SK-N-MC (cell line): ENCODE data around the gene MKX.

ENCODE experiments used
- EZH2 ChIP-seq: fragments of 200-600 bp; sonication (generic); IDR thresholded peaks from one replicate; pipeline ENCODE4 v1.6.1; 2017; ENCODE audit warnings: antibody characterized with exemption
- POLR2AphosphoS5 ChIP-seq: IDR thresholded peaks from 2 replicates; pipeline ENCODE4 v1.6.1; 2012; ENCODE audit warnings: mild to moderate bottlenecking, low read depth, low read length, borderline replicate concordance

GRCh38 chr10:27699776-27700175 is 45.8 kb downstream of the MKX start:
- TF ChIP-seq POLR2AphosphoS5 (no peak), EZH2 (no peak)
